OCI-LY3 (cell line): Measurements from ENCODE around the gene PINLYP.

Experiments used
- CTCF ChIP-seq: fragments of 200-600, 300-600 bp; sonication (generic); IDR thresholded peaks from 2 replicates; pipeline ENCODE4 v1.5.1; 2014; ENCODE audit warnings: antibody characterized with exemption, low read length, low read depth
- EZH2phosphoT487 ChIP-seq: fragments of 200-600 bp; shearing (Covaris generic); IDR thresholded peaks from 2 replicates; pipeline ENCODE4 v1.6.1; 2018; ENCODE audit warnings: antibody characterized with exemption, mixed run types, low read depth

- TF ChIP-seq CTCF (no peak), EZH2phosphoT487 (no peak)
These were observed 43.9 kb downstream of the PINLYP start, which contains the start of gene ZNF428 for GRCh38 chr19:43619262-43620060.
